GM18867 (cell line): ENCODE data around the gene DARS2.

Experiments
- ATAC-seq: cut with Tn5 transposase; IDR thresholded peaks from one replicate; pipeline ENCODE4 v1.9.1; 2021; ENCODE audit warnings: mild to moderate bottlenecking, moderate library complexity; ENCODE audit not compliant: unreplicated experiment

DARS2 gene

GRCh38 chr1:173884701-173885100, 60.2 kb downstream of the DARS2 start:
- no peak for ATAC-seq

DNA sequence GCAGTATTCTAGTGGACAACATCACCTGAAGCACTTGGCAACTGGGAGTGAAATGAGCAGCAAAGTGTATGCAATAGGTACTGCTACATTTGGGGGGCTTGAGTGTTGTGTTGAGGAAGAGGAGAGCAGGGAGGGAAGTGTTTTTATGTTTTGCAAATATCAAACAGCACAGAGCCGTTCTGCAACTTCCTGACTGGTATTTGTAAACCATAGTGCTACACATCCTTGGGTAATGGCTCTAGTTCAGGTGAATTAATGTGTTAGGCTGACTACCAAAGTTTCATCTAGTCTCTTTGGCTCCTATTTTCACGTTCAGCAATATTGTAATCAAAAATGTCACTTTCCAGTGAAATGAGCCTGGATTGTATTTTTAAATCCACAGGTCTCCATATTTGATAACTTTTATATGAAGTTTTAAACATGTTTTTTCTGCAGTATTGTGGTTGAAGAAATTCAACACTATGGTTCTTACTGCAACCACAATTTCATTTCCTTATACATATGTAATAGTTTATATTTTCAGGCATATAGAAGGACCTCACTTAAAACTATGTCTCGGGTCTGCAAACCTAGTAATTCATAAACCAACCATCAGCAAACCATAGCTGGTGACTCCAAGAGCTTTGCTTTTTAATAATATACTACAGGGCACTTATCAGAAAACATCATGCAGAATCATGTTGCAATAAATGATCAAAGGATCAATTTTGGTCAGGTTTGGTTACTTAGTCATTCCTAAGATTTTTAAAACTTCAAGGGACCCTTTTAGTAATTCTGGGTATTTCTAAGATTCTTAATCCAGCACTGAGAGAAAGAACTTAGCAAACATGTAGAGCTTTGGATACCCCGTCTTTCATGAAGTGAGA, 62.5 kb downstream of the DARS2 start:
- ATAC-seq: no peak

- no peak for ATAC-seq
Measured at GRCh38 chr1:173887627-173888026, 63.2 kb downstream of the DARS2 start.

GRCh38 chr1:173888749-173889148, 64.3 kb downstream of the DARS2 start:
- ATAC-seq: no peak

- ATAC-seq: no peak
Measured at GRCh38 chr1:173889885-173890284, 65.4 kb downstream of the DARS2 start.

GRCh38 chr1:173893611-173894010, 69.1 kb downstream of the DARS2 start:
- no peak for ATAC-seq

DNA sequence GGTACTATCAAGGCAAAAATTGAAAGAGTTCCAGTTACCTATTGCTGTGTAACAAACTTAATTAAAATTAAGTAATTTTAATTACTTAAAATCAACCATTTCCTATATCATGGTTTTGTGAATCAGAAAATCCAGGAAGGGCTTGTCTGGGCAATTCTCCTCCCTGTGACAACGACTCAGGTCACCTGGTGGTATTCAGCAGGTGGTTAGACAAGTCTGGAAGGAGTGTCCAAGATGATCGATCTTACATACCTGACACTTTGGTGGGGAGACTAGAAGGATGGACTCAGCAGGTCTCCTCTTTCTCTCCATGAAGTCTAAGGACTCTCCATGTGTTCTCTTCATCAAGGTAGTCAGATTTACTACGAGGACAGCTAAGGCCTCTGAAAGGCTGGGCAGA, 69.7 kb downstream of the DARS2 start:
- ATAC-seq: no peak

DNA sequence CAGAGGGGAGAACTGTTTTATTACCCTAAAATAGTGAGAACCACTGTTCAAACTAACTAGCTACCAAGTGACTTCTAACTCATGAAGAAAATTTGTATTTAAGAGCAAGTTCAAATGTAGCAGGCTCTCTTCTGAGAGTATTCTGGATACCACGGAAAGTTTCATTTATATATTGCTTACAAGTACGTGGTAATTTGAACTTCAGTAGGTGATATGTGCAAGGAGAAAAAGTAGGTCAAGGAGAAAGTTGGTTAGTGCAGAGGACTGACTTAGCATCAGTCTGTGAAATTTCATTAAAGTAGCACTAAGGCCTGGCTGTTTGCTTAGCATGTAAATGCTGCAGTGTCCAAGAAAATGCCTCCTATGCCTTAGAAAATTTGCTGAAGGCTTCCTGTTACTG, 76.0 kb downstream of the DARS2 start:
- no peak for ATAC-seq

GRCh38 chr1:173900992-173901391, 76.5 kb downstream of the DARS2 start:
- no peak for ATAC-seq

GRCh38 chr1:173903827-173904531, 79.5 kb downstream of the DARS2 start:
- no peak for ATAC-seq
